ENCODE data around the gene GPR158. TPM values are rescaled to one million over a fixed set of nuclear protein-coding genes. Genes with fewer than 3 reads are reported as not detected.

GPR158 gene
- total and polyA plus RNA-seq, 9 of the 15 experiments (the other 6 are each of a cell fraction or from before 2014, with no cell fraction given) = 4.0 to 7.6 (median 5.0) TPM

- TF ChIP-seq TAL1 (IDR thresholded peaks at IDR 0.05) (no peak), DMBX1 (CRISPR knock-in tag; IDR thresholded peaks at IDR 0.05; ENCODE audit: borderline replicate concordance) (peak; percentile 76), MIER1 (IDR thresholded peaks at IDR 0.05; ENCODE audit: low read depth) (peak; percentile 97), GABPB1 (CRISPR knock-in tag; IDR thresholded peaks at IDR 0.05) (no peak), SMARCA4 (IDR thresholded peaks at IDR 0.05) (no peak), ZFP30 (CRISPR knock-in tag; IDR thresholded peaks at IDR 0.05; ENCODE audit: borderline replicate concordance) (no peak), ZC3H4 (CRISPR knock-in tag; IDR thresholded peaks at IDR 0.05; ENCODE audit: borderline replicate concordance) (no peak), CXXC5 (CRISPR knock-in tag; IDR thresholded peaks at IDR 0.05) (peak; percentile 74), HNRNPH1 (optimal IDR thresholded peaks at IDR 0.05; ENCODE audit: low read depth, low read length) (no peak), RERE (CRISPR knock-in tag; IDR thresholded peaks at IDR 0.05; ENCODE audit: borderline replicate concordance) (no peak), ZNF232 (CRISPR knock-in tag; IDR thresholded peaks at IDR 0.05) (0 out of 2 replicates have a peak, but pooled peaks have one; percentile 75), NFYB (IDR thresholded peaks at IDR 0.05; ENCODE audit: extremely low read depth, insufficient read length) (peak; percentile 38), PKNOX1 (IDR thresholded peaks at IDR 0.05) (peak; percentile 98), ZNF551 (CRISPR knock-in tag; IDR thresholded peaks at IDR 0.05) (no peak), ZBTB2 (IDR thresholded peaks at IDR 0.05) (0 out of 2 replicates have a peak, but pooled peaks have one; percentile 34), FOXA1 (IDR thresholded peaks at IDR 0.05; ENCODE audit: borderline replicate concordance) (no peak), RCOR1 (IDR thresholded peaks at IDR 0.05; ENCODE audit: borderline replicate concordance in 1 of 2, low read depth in 2 of 2, low read length in 2 of 2) (peak in 1 of 2 experiments; percentile 71; a peak in 1 of 4 replicates), E2F6 (IDR thresholded peaks at IDR 0.05; ENCODE audit: borderline replicate concordance in 1 of 2, extremely low read depth in 1 of 2, insufficient read depth in 1 of 2, insufficient read length in 1 of 2, low read depth in 1 of 2, low read length in 1 of 2, poor library complexity in 1 of 2, severe bottlenecking in 1 of 2) (peak in 1 of 2 experiments; percentile 46)
Observed at GRCh38 chr10:25174461-25175230, at the start of gene GPR158 (continued).
